ENCODE data around the gene EEA1. TPM values are rescaled to one million over a fixed set of nuclear protein-coding genes. Genes with fewer than 3 reads are reported as not detected.

Gene EEA1
- total RNA-seq, 1 experiment from 2014 or later: 14.9 TPM

- no peak for DNase-seq
- Histone ChIP-seq H3K4me2 (ENCODE audit: insufficient read depth, insufficient read length, low read length) (no peak overlapping the region), H3K4me1 (ENCODE audit: insufficient read depth, low read length) (no peaks in the 10 kb centered on the region), H3K14ac (ENCODE audit: insufficient read depth, low read length) (no peak overlapping the region), H3K9ac (ENCODE audit: extremely low read depth, insufficient read length, low read length) (no peak overlapping the region), H4K91ac (ENCODE audit: insufficient read length, low read depth, low read length) (no peak overlapping the region), H3K9me3 (ENCODE audit: control insufficient read depth, low read depth, low read length) (no peaks in the 10 kb centered on the region), H3K18ac (ENCODE audit: insufficient read length, low read depth, low read length) (no peak overlapping the region), H2AFZ (ENCODE audit: low read length) (no peak overlapping the region), H3T11ph (ENCODE audit: low read length) (no peak overlapping the region), H2BK12ac (ENCODE audit: insufficient read length, low read depth, low read length) (no peak overlapping the region), H2AK5ac (ENCODE audit: insufficient read length, low read length) (no peak overlapping the region), H3K79me1 (ENCODE audit: insufficient read depth, low read depth, low read length, poor library complexity, severe bottlenecking) (no peaks in the 10 kb centered on the region), H4K5ac (ENCODE audit: insufficient read length, low read depth, low read length) (no peak overlapping the region), H2BK120ac (ENCODE audit: low read depth, low read length, poor library complexity, severe bottlenecking) (no peak overlapping the region), H3K4ac (ENCODE audit: low read depth, low read length) (no peak overlapping the region), H2BK15ac (ENCODE audit: low read depth, low read length) (no peak overlapping the region), H3K27me3 (ENCODE audit: insufficient read depth, low read length) (no peaks in the 10 kb centered on the region), H3K23me2 (ENCODE audit: insufficient read length, low read depth, low read length, poor library complexity, severe bottlenecking) (no peaks in the 10 kb centered on the region), H3K23ac (ENCODE audit: insufficient read length, low read depth, low read length) (no peak overlapping the region), H4K8ac (replicated peaks; ENCODE audit: insufficient read length, low read depth, low read length) (no peak overlapping the region), H3K27ac (ENCODE audit: insufficient read length, low read depth, low read length) (no peak overlapping the region), H3K79me2 (ENCODE audit: insufficient read depth, low read length) (no peaks in the 10 kb centered on the region), H4K20me1 (ENCODE audit: control insufficient read depth, insufficient read depth, insufficient read length) (no peaks in the 10 kb centered on the region), H2BK20ac (ENCODE audit: low read depth, low read length, poor library complexity, severe bottlenecking) (no peak overlapping the region), H3K56ac (ENCODE audit: insufficient read length, low read depth, low read length) (no peak overlapping the region), H2BK5ac (ENCODE audit: insufficient read length, low read length) (no peak overlapping the region)
- Mint-ChIP-seq H3K36me3 (ENCODE audit: insufficient read depth in 1 of 3, low read depth in 3 of 3) (peaks cover 0 to 3% (median 0%) of the 10 kb centered on the region in 3 experiments; a peak in 3 of 7 replicates), H3K27ac (no peak overlapping the region; a peak in 1 of 7 replicates), H3K4me1 (peaks cover 3 to 10% of the 10 kb centered on the region in 2 experiments), H3K9me3 (peaks cover under 1 to 5% of the 10 kb centered on the region in 2 experiments), H3K4me3 (no peak overlapping the region), H3K27me3 (ENCODE audit: low read depth) (no peaks in the 10 kb centered on the region)
- WGBS (ENCODE audit: extremely low coverage, insufficient read length, low lambda C conversion rate): no CpG with 5 or more reads among the region's 1 CpG
- no peak for TF ChIP-seq CTCF (conservative IDR thresholded peaks at IDR 0.05)
Measured at GRCh38 chr12:92729773-92730305, 199.3 kb downstream of the EEA1 start.

Measured in H9 (cell line).